ENCODE measurements around the gene LNX2.

The LNX2 gene

DNA sequence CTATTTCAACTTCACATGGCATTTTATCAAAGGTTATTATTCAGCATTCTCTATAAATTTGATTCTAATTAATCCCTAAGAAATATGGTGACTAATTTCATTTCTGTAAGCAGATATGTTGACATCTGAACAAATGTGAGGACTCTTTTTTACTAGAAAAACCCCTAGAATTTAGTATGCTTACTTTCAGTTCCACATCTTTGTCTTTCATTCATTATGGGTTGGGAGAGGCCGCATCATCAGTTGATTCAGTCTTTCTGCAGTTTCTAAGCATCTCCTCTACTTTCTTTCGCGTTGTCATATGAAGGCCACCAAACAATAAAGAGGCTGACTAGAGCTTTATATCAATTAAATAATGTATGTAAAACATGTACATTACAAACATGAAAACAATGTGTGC is 114.5 kb downstream of the LNX2 start:
- Histone ChIP-seq H3K4me3 (ENCODE audit: low read length) (no peak overlapping the region), H3K27ac (ENCODE audit: low read depth, low read length) (no peak overlapping the region), H3K27me3 (ENCODE audit: control insufficient read depth, insufficient read depth, low read length) (no peaks in the 10 kb centered on the region), H3K36me3 (ENCODE audit: control insufficient read depth, insufficient read depth, low read length) (no peaks in the 10 kb centered on the region), H3K4me1 (ENCODE audit: control insufficient read depth, insufficient read depth, low read length) (no peaks in the 10 kb centered on the region), H3K9ac (ENCODE audit: low read length) (no peak overlapping the region)

- H3K4me3 ChIP-seq (ENCODE audit: low read length) = no peak overlapping the region
Measured at GRCh38 chr13:27504868-27505194, 115.5 kb downstream of the LNX2 start.

GRCh38 chr13:27504128-27504867 is 116.0 kb downstream of the LNX2 start:
- no peaks in the 10 kb centered on the region for H3K36me3 ChIP-seq (ENCODE audit: control insufficient read depth, insufficient read depth, low read length)
- no peaks in the 10 kb centered on the region for H3K4me1 ChIP-seq (ENCODE audit: control insufficient read depth, insufficient read depth, low read length)
- no peak overlapping the region for H3K9ac ChIP-seq (ENCODE audit: low read length)
- no peaks in the 10 kb centered on the region for H3K27me3 ChIP-seq (ENCODE audit: control insufficient read depth, insufficient read depth, low read length)
- no peak overlapping the region for H3K27ac ChIP-seq (ENCODE audit: low read depth, low read length)
- no peak overlapping the region for H3K4me3 ChIP-seq (ENCODE audit: low read length)

More at GRCh38 chr13:27504868-27505194, 115.5 kb downstream of the LNX2 start:
- no peaks in the 10 kb centered on the region for H3K4me1 ChIP-seq (ENCODE audit: control insufficient read depth, insufficient read depth, low read length)
- no peak overlapping the region for H3K27ac ChIP-seq (ENCODE audit: low read depth, low read length)
- no peaks in the 10 kb centered on the region for H3K27me3 ChIP-seq (ENCODE audit: control insufficient read depth, insufficient read depth, low read length)
- H3K9ac ChIP-seq (ENCODE audit: low read length) = no peak overlapping the region
- no peaks in the 10 kb centered on the region for H3K36me3 ChIP-seq (ENCODE audit: control insufficient read depth, insufficient read depth, low read length)

DNA sequence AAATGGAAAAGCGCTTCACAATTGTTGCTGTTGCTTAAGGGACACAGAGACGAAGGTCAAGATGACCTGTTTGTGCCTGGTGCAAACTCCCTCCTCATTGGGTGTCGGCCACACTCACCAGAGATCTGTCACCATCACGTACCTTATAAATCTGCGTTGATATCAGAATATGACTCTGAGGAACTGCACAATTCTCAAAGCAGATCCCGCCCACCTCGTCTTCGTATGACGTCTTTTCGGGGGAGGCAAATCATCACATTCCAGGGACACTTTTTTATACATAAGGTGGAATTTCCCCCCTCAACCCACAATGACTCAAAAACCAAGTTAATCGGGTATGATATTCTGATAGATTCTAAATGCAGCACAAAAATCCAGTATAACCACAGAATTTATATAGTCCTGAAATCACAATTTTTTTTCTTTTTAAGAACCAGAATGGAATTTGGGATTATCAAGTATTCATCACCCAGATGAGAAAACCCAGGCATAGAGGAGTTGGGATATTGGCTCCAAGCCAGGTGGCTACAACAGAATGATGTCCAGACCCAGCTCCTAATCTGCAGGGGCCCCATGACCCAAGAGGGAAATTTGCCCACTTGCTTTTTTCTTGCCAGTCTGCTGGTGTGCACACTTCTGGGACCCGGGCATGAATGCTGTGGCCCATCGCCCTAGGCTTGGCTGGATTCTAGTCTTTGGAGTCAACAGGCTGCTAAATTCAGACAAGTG is 119.4 kb downstream of the LNX2 start:
- H3K27me3 ChIP-seq (ENCODE audit: control insufficient read depth, insufficient read depth, low read length) = no peaks in the 10 kb centered on the region
- no peak overlapping the region for H3K4me3 ChIP-seq (ENCODE audit: low read length)
- H3K27ac ChIP-seq (ENCODE audit: low read depth, low read length) = no peak overlapping the region
- H3K36me3 ChIP-seq (ENCODE audit: control insufficient read depth, insufficient read depth, low read length) = no peaks in the 10 kb centered on the region
- no peaks in the 10 kb centered on the region for H3K4me1 ChIP-seq (ENCODE audit: control insufficient read depth, insufficient read depth, low read length)
- H3K9ac ChIP-seq (ENCODE audit: low read length) = no peak overlapping the region

DNA sequence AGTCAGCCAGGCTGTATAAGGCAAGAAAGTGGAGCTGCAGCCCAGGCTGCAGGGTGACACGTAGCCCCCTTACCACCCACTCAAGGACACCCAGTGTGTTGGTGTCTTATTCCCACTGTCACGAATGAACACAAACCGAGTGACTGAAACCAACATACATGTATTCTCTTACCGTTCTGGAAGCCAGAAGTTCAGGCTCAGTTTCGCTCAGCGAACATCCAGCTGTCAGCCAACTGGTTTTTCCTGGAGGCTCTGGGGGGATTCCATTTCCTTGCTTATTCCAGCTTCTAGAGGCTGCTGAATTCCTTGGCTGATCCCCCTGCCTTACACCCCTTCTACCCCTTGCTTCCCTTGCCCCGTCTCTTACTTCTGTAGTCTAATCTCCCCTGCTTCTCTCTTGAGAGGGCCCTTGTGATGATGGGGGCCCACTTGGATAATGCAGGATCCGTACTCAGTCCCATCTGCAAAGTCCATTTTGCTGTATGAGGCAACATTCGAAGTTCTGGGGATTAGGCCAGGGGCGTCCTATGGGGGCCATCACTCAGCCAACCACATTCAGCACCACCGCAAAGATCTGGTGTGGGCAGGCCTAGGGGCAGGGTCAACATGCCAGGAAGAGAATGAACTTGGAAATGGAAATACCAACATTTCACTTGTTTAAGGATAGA is 122.6 kb downstream of the LNX2 start:
- Histone ChIP-seq H3K27ac (ENCODE audit: low read depth, low read length) (no peak overlapping the region), H3K4me1 (ENCODE audit: control insufficient read depth, insufficient read depth, low read length) (no peaks in the 10 kb centered on the region), H3K9ac (ENCODE audit: low read length) (no peak overlapping the region), H3K27me3 (ENCODE audit: control insufficient read depth, insufficient read depth, low read length) (no peaks in the 10 kb centered on the region), H3K4me3 (ENCODE audit: low read length) (no peak overlapping the region), H3K36me3 (ENCODE audit: control insufficient read depth, insufficient read depth, low read length) (no peaks in the 10 kb centered on the region)

DNA sequence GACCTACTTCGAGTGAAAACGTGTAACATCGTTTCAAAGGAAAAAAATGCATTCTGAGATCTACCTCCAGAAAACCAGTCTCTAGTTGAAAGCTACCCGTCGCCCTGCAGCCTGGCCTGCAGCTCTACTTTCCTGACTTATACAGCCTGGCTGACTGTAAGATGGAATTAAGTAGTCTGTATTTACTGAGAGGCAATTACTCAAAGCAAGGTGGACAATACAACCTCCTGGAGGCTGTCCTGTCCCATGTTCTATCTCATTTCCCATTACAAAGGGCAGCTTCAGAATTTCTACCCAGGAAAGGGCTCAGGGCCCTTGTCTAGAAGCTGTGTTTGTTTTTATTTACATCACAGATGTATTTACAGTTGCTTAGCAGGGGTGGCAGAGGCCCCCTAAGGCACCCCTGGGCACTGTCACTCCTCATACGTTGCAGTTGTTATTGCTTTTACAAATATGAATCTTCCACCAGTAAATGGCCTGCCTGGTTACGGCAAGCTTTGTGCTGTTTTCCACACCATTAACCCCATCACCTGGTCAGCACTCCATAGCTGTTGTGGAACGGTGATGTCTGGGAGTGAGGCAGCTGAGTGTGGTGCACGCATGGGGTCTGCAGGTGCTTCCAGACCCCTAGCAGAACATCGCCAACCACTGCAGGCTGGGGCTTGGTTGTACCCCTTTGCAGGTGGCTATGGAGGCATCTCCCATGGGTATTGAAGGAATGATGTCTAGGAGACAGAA is 123.6 kb downstream of the LNX2 start:
- Histone ChIP-seq H3K27me3 (ENCODE audit: control insufficient read depth, insufficient read depth, low read length) (no peaks in the 10 kb centered on the region), H3K4me3 (ENCODE audit: low read length) (no peak overlapping the region), H3K9ac (ENCODE audit: low read length) (no peak overlapping the region), H3K4me1 (ENCODE audit: control insufficient read depth, insufficient read depth, low read length) (no peaks in the 10 kb centered on the region), H3K36me3 (ENCODE audit: control insufficient read depth, insufficient read depth, low read length) (no peaks in the 10 kb centered on the region), H3K27ac (ENCODE audit: low read depth, low read length) (no peak overlapping the region)

- Histone ChIP-seq H3K27ac (ENCODE audit: low read depth, low read length) (no peak overlapping the region), H3K4me3 (ENCODE audit: low read length) (no peak overlapping the region), H3K27me3 (ENCODE audit: control insufficient read depth, insufficient read depth, low read length) (no peaks in the 10 kb centered on the region), H3K9ac (ENCODE audit: low read length) (no peak overlapping the region), H3K36me3 (ENCODE audit: control insufficient read depth, insufficient read depth, low read length) (no peaks in the 10 kb centered on the region), H3K4me1 (ENCODE audit: control insufficient read depth, insufficient read depth, low read length) (no peaks in the 10 kb centered on the region)
Measured at GRCh38 chr13:27496006-27496405, 124.3 kb downstream of the LNX2 start.

All from rectal smooth muscle tissue (tissue), 1 donor.